ENCODE measurements around the gene NCOA7. TPM values are rescaled to one million over a fixed set of nuclear protein-coding genes. Genes with fewer than 3 reads are reported as not detected.
"Not testable (repeated sequence)": the region's sequence is repeated elsewhere in the genome, so short reads cannot be mapped to it uniquely, and the experiment has no call there.

The NCOA7 gene
- total RNA-seq, 1 donor from 2014 or later: 38.5 TPM

- peak; percentile 52 to 62 for DNase-seq (ENCODE audit: low read depth in 2 of 2)
Observed at GRCh38 chr6:125753218-125753936, 37.4 kb upstream of the NCOA7 start.

- no peak for DNase-seq (ENCODE audit: low read depth in 2 of 2)
Observed at GRCh38 chr6:125753937-125754259, 36.9 kb upstream of the NCOA7 start.

- DNase-seq (ENCODE audit: low read depth in 2 of 2): no peak
Observed at GRCh38 chr6:125754566-125754965, 36.2 kb upstream of the NCOA7 start.

GRCh38 chr6:125759184-125759902, 31.4 kb upstream of the NCOA7 start:
- DNase-seq (ENCODE audit: low read depth in 2 of 2): peak in 1 of 2 donors; percentile 8

- no peak for DNase-seq (ENCODE audit: low read depth in 2 of 2)
Observed at GRCh38 chr6:125759959-125760457, 30.8 kb upstream of the NCOA7 start.

- DNase-seq (ENCODE audit: low read depth in 2 of 2): no peak
Observed at GRCh38 chr6:125764121-125764671, 26.6 kb upstream of the NCOA7 start.

GRCh38 chr6:125765944-125766343, 24.8 kb upstream of the NCOA7 start:
- DNase-seq (ENCODE audit: low read depth in 2 of 2): no peak

GRCh38 chr6:125766641-125767040, 24.1 kb upstream of the NCOA7 start:
- DNase-seq (ENCODE audit: low read depth in 2 of 2): no peak

GRCh38 chr6:125769147-125769783, 21.5 kb upstream of the NCOA7 start:
- no peak for DNase-seq (ENCODE audit: low read depth in 2 of 2)

GRCh38 chr6:125773387-125774341, 17.1 kb upstream of the NCOA7 start:
- DNase-seq (ENCODE audit: low read depth in 2 of 2): peak in 1 of 2 donors; percentile 69

- not testable (repeated sequence) for DNase-seq (ENCODE audit: low read depth in 2 of 2)
Observed at GRCh38 chr6:125776107-125776826, 14.5 kb upstream of the NCOA7 start.

GRCh38 chr6:125779924-125780539, 10.7 kb upstream of the NCOA7 start:
- peak; percentile 92 for DNase-seq (ENCODE audit: low read depth in 2 of 2)

- peak; percentile 41 to 79 for DNase-seq (ENCODE audit: low read depth in 2 of 2)
Observed at GRCh38 chr6:125780540-125781313, 10.0 kb upstream of the NCOA7 start.

- DNase-seq (ENCODE audit: low read depth in 2 of 2): peak in 1 of 2 donors; percentile 37
Observed at GRCh38 chr6:125781314-125781868, 9.4 kb upstream of the NCOA7 start.

- no peak for DNase-seq (ENCODE audit: low read depth in 2 of 2)
Observed at GRCh38 chr6:125784365-125784764, 6.4 kb upstream of the NCOA7 start.

- peak in 1 of 2 donors; percentile 72 for DNase-seq (ENCODE audit: low read depth in 2 of 2)
Observed at GRCh38 chr6:125787791-125788190, 3.0 kb upstream of the NCOA7 start.

GRCh38 chr6:125789167-125789566, 1.6 kb upstream of the NCOA7 start:
- DNase-seq (ENCODE audit: low read depth in 2 of 2): no peak

- peak; percentile 19 to 37 for DNase-seq (ENCODE audit: low read depth in 2 of 2)
Observed at GRCh38 chr6:125789576-125790357, 993 bp upstream of the NCOA7 start.
